Fibroblast of lung (primary cell): ENCODE results near the gene SHISA9. TPM values are rescaled to one million over a fixed set of nuclear protein-coding genes. Genes with fewer than 3 reads are reported as not detected.

Experiments used
- DNase-seq, 2 donors: peaks; one replicate each; pipeline versions ENCODE4 v3.0.0 to v3.0.0-alpha.2; 2010; ENCODE audit warnings: low read depth in 2 of 2
- H2AFZ ChIP-seq: 2 replicates; pipeline ENCODE4 v1.5.1; 2012; ENCODE audit warnings: low read length, control low read depth, inconsistent platforms
- H3K27ac ChIP-seq: 2 replicates; pipeline ENCODE4 v1.5.1; 2011; ENCODE audit warnings: low read length, control low read depth; ENCODE audit not compliant: insufficient read depth
- H3K27me3 ChIP-seq: 2 replicates; pipeline ENCODE4 v1.5.1; 2011; ENCODE audit warnings: mild to moderate bottlenecking, low read length; ENCODE audit not compliant: control insufficient read depth, insufficient read depth
- H3K36me3 ChIP-seq: 2 replicates; pipeline ENCODE4 v1.5.1; 2011; ENCODE audit warnings: low read length; ENCODE audit not compliant: control insufficient read depth, insufficient read depth
- H3K4me1 ChIP-seq: 2 replicates; pipeline ENCODE4 v1.5.1; 2011; ENCODE audit warnings: low read length; ENCODE audit not compliant: control insufficient read depth, insufficient read depth; ENCODE audit errors: extremely low read depth
- H3K4me2 ChIP-seq: 2 replicates; pipeline ENCODE4 v1.5.1; 2011; ENCODE audit warnings: low read length, control low read depth; ENCODE audit not compliant: insufficient read depth; ENCODE audit errors: extremely low read depth
- H3K4me3 ChIP-seq, 4 experiments: fragments of 200-600 bp in 1 of 4; sonication (generic) in 1 of 4; replicated peaks in 1 of 4; 2 replicates each; pipeline ENCODE4 v1.5.1; 2011 to 2016; ENCODE audit warnings: low read length in 4 of 4, low read depth in 3 of 4, mild to moderate bottlenecking in 3 of 4, control low read depth in 2 of 4, inconsistent platforms in 1 of 4, mixed read lengths in 1 of 4; ENCODE audit not compliant: insufficient read depth in 1 of 4; ENCODE audit errors: control extremely low read depth in 1 of 4
- H3K79me2 ChIP-seq: 2 replicates; pipeline ENCODE4 v1.5.1; 2012; ENCODE audit warnings: mild to moderate bottlenecking, low read length, inconsistent platforms; ENCODE audit not compliant: control insufficient read depth, insufficient read depth
- H3K9ac ChIP-seq: 2 replicates; pipeline ENCODE4 v1.5.1; 2011; ENCODE audit warnings: mild to moderate bottlenecking, low read length, control low read depth; ENCODE audit not compliant: insufficient read depth
- H3K9me3 ChIP-seq: 2 replicates; pipeline ENCODE4 v1.5.1; 2012; ENCODE audit warnings: low read depth, low read length; ENCODE audit not compliant: control insufficient read depth, insufficient read depth
- H4K20me1 ChIP-seq: 2 replicates; pipeline ENCODE4 v1.5.1; 2011; ENCODE audit warnings: low read length; ENCODE audit not compliant: control insufficient read depth, insufficient read depth; ENCODE audit errors: extremely low read depth
- EZH2 ChIP-seq: IDR thresholded peaks from 2 replicates; pipeline ENCODE4 v1.5.1; 2012; ENCODE audit warnings: low read length, control low read depth, mild to moderate bottlenecking; ENCODE audit errors: missing control alignments
- polyA plus RNA-seq, 2 donors: library from polyadenylated mRNA; depleted of rRNA in 1 of 2; stranded (reverse) in 1 of 2; unstranded in 1 of 2; fragments of >200 nt; gene quantifications; 2 replicates each; pipeline ENCODE4 v1.2.1, GENCODE V29; 2011 to 2012; ENCODE audit warnings: missing spikeins in 1 of 2
- total RNA-seq: library from RNA; depleted of rRNA; stranded (reverse); fragments of >200 nt; gene quantifications from 2 replicates; pipeline ENCODE4 v1.2.1, GENCODE V29; 2014
- TF ChIP-seq, protein P1 (sequence below), 2 donors: IDR thresholded peaks in 1 of 2; conservative IDR thresholded peaks in 1 of 2; 1 replicate in 1 of 2; 2 replicates in 1 of 2; pipeline ENCODE4 v1.5.1; 2011 to 2012; ENCODE audit warnings: low read length in 2 of 2, control low read depth in 1 of 2, inconsistent platforms in 1 of 2, low read depth in 1 of 2, mild to moderate bottlenecking in 1 of 2

The SHISA9 gene
- total and polyA plus RNA-seq, 2 donors (not counting 1 experiment from before 2014, with no cell fraction given) = not detected

DNA sequence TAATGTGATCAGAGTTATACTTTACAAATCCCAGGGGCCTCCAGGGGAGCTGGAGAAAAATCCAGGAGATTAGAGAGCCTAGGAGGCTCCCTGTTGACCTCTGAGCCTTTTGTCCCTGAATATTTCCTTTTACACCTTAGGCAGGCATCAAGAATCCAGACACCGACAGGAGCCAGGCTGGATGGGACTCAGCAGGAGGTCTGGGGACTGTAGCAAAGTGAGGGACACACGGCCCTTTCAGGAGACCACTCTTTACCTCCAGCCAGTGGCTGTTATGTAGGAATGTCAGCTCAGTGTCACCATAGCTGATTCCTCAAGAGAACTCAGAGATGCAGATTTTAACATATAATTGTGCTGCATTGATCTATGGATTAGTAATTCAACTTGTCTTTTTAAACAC is 198.4 kb downstream of the SHISA9 start:
- Histone ChIP-seq H3K4me2 (no peak overlapping the region), H3K27me3 (no peaks in the 10 kb centered on the region), H3K4me3 (no peak overlapping the region), H3K9me3 (no peaks in the 10 kb centered on the region), H3K4me1 (no peaks in the 10 kb centered on the region), H3K27ac (no peak overlapping the region), H4K20me1 (no peaks in the 10 kb centered on the region), H3K36me3 (no peaks in the 10 kb centered on the region), H3K79me2 (no peaks in the 10 kb centered on the region), H2AFZ (no peak overlapping the region), H3K9ac (no peak overlapping the region)
- TF ChIP-seq EZH2 = no peak
- TF ChIP-seq, protein P1, sequence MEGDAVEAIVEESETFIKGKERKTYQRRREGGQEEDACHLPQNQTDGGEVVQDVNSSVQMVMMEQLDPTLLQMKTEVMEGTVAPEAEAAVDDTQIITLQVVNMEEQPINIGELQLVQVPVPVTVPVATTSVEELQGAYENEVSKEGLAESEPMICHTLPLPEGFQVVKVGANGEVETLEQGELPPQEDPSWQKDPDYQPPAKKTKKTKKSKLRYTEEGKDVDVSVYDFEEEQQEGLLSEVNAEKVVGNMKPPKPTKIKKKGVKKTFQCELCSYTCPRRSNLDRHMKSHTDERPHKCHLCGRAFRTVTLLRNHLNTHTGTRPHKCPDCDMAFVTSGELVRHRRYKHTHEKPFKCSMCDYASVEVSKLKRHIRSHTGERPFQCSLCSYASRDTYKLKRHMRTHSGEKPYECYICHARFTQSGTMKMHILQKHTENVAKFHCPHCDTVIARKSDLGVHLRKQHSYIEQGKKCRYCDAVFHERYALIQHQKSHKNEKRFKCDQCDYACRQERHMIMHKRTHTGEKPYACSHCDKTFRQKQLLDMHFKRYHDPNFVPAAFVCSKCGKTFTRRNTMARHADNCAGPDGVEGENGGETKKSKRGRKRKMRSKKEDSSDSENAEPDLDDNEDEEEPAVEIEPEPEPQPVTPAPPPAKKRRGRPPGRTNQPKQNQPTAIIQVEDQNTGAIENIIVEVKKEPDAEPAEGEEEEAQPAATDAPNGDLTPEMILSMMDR (conservative IDR thresholded peaks at IDR 0.05 in 1 of 2, IDR thresholded peaks at IDR 0.05 in 1 of 2; ENCODE audit: low read depth in 1 of 2, low read length in 2 of 2) = no peak
- DNase-seq = no peak

DNA sequence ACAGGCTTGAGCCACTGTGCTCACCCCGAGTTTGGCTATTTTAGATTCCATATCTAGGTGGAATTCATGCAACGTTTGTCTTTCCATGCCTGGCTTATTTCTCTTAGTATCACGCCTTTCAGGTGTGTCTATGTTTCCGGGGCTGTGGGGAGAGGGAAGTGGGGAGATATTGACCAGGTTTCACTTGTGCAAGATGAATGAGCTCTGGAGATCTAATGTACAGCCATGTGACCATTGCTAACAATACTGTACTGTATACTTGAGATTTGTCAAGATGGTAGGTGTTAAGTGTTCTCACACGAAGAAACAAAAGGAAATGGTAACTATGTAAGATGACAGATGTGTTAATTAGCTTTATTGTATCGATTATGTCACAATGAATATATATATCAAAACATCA is 199.6 kb downstream of the SHISA9 start:
- H3K9ac ChIP-seq = no peak overlapping the region
- TF ChIP-seq, protein P1 (conservative IDR thresholded peaks at IDR 0.05 in 1 of 2, IDR thresholded peaks at IDR 0.05 in 1 of 2; ENCODE audit: low read depth in 1 of 2, low read length in 2 of 2) = no peak
- no peak for TF ChIP-seq EZH2
- H3K4me2 ChIP-seq = no peak overlapping the region
- no peak overlapping the region for H2AFZ ChIP-seq
- no peak overlapping the region for H3K27ac ChIP-seq
- no peaks in the 10 kb centered on the region for H3K4me1 ChIP-seq
- H3K4me3 ChIP-seq = no peak overlapping the region
- no peak for DNase-seq
- no peaks in the 10 kb centered on the region for H3K36me3 ChIP-seq
- no peaks in the 10 kb centered on the region for H4K20me1 ChIP-seq
- H3K27me3 ChIP-seq = no peaks in the 10 kb centered on the region
- H3K79me2 ChIP-seq = no peaks in the 10 kb centered on the region
- no peaks in the 10 kb centered on the region for H3K9me3 ChIP-seq

DNA sequence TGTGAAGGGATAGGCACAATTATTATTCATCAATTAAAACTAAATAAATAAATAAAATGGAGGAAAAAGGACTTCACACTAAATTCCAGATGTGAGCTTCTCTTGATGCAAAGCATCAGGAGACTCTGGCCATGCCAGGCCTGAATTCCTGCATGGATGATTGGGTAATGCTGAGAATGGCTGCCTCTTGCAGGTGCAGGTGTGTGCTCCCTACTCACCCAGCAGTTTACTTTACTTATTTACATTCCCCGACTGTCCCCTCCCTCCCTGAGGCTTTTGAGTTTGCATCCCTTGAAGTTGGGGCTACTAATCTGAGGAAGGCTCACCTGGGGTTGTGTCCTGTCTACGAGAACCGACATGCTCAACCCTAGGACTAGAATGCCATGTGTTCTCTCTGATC is 200.4 kb downstream of the SHISA9 start:
- Histone ChIP-seq H3K27me3 (no peaks in the 10 kb centered on the region), H3K9me3 (no peaks in the 10 kb centered on the region), H4K20me1 (no peaks in the 10 kb centered on the region), H2AFZ (no peak overlapping the region), H3K4me2 (no peak overlapping the region), H3K9ac (no peak overlapping the region), H3K79me2 (no peaks in the 10 kb centered on the region), H3K4me1 (no peaks in the 10 kb centered on the region), H3K4me3 (no peak overlapping the region), H3K27ac (no peak overlapping the region), H3K36me3 (no peaks in the 10 kb centered on the region)
- no peak for DNase-seq
- TF ChIP-seq, protein P1 (conservative IDR thresholded peaks at IDR 0.05 in 1 of 2, IDR thresholded peaks at IDR 0.05 in 1 of 2; ENCODE audit: low read depth in 1 of 2, low read length in 2 of 2) = no peak
- no peak for TF ChIP-seq EZH2
